ENCODE results near the gene SESTD1.
"Not testable (repeated sequence)": the region's sequence is repeated elsewhere in the genome, so short reads cannot be mapped to it uniquely, and the experiment has no call there.

SESTD1 gene

GRCh38 chr2:179268277-179268925, 3.8 kb upstream of the SESTD1 start:
- no peak for DNase-seq (ENCODE audit: low read depth)

- no peak for DNase-seq (ENCODE audit: low read depth)
Observed at GRCh38 chr2:179266271-179266670, 1.6 kb upstream of the SESTD1 start.

GRCh38 chr2:179265082-179265510, 464 bp upstream of the SESTD1 start:
- no peak for DNase-seq (ENCODE audit: low read depth)

- no peak for DNase-seq (ENCODE audit: low read depth)
Observed at GRCh38 chr2:179263446-179264367, 925 bp downstream of the SESTD1 start.

- DNase-seq (ENCODE audit: low read depth): no peak
Observed at GRCh38 chr2:179263015-179263414, 1.6 kb downstream of the SESTD1 start.

GRCh38 chr2:179262077-179262660, 2.5 kb downstream of the SESTD1 start:
- DNase-seq (ENCODE audit: low read depth): no peak

- DNase-seq (ENCODE audit: low read depth): no peak
Observed at GRCh38 chr2:179261151-179261825, 3.3 kb downstream of the SESTD1 start.

GRCh38 chr2:179260224-179260623, 4.4 kb downstream of the SESTD1 start:
- no peak for DNase-seq (ENCODE audit: low read depth)

- DNase-seq (ENCODE audit: low read depth): no peak
Observed at GRCh38 chr2:179255129-179255528, 9.5 kb downstream of the SESTD1 start.

GRCh38 chr2:179253226-179253625, 11.4 kb downstream of the SESTD1 start:
- no peak for DNase-seq (ENCODE audit: low read depth)

GRCh38 chr2:179252423-179252822, 12.2 kb downstream of the SESTD1 start:
- DNase-seq (ENCODE audit: low read depth): no peak

- DNase-seq (ENCODE audit: low read depth): no peak
Observed at GRCh38 chr2:179251870-179252269, 12.8 kb downstream of the SESTD1 start.

- DNase-seq (ENCODE audit: low read depth): no peak
Observed at GRCh38 chr2:179250848-179251504, 13.7 kb downstream of the SESTD1 start.

- DNase-seq (ENCODE audit: low read depth): no peak
Observed at GRCh38 chr2:179250095-179250494, 14.5 kb downstream of the SESTD1 start.

GRCh38 chr2:179248024-179248348, 16.6 kb downstream of the SESTD1 start:
- DNase-seq (ENCODE audit: low read depth): no peak

- DNase-seq (ENCODE audit: low read depth): no peak
Observed at GRCh38 chr2:179247318-179248023, 17.2 kb downstream of the SESTD1 start.

- not testable (repeated sequence) for DNase-seq (ENCODE audit: low read depth)
Observed at GRCh38 chr2:179245843-179246242, 18.8 kb downstream of the SESTD1 start.

- DNase-seq (ENCODE audit: low read depth): no peak
Observed at GRCh38 chr2:179243046-179243445, 21.6 kb downstream of the SESTD1 start.

GRCh38 chr2:179240481-179241451, 23.9 kb downstream of the SESTD1 start:
- DNase-seq (ENCODE audit: low read depth): no peak

GRCh38 chr2:179239838-179240237, 24.8 kb downstream of the SESTD1 start:
- no peak for DNase-seq (ENCODE audit: low read depth)

Data from GM04503 (cell line).